HG03565 (cell line): ENCODE measurements around the gene EPG5.
"Not testable (repeated sequence)": the region's sequence is repeated elsewhere in the genome, so short reads cannot be mapped to it uniquely, and the experiment has no call there.

Source experiments
- ATAC-seq: cut with Tn5 transposase; IDR thresholded peaks from one replicate; pipeline ENCODE4 v1.9.1; 2021; ENCODE audit warnings: mild to moderate bottlenecking, moderate library complexity; ENCODE audit not compliant: unreplicated experiment

EPG5 gene

DNA sequence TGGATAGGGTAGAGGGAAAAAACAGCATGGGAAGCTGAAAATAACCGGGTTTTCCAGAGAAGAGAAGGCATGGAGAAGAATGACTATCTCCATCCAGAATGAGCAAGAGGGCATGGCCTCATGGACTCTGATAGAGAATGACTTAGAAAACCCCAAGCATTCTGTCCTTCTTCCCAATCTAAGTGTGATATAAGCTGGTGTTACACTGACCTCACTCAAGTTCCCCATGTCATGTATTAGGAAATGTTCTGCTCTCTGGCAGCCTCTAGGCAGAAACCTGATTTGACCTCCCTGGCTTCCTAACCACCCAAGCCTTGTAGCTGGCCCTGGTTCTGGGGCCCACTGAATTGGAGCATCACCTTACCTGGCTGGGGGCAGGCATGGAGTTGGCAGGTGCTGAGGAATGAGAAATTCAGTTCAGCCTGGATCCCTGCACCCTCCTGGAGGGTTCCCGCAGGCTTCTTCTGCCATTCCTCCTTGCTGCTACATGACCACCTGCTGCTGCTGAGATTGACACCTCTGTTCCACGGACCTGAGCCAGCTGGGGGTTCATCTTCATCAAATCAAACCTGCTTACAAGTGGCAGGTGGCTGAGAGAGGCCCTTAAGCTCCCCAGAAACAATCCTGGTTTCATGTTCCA, 146.9 kb downstream of the EPG5 start:
- ATAC-seq, result no peak

GRCh38 chr18:45818765-45819164, 148.4 kb downstream of the EPG5 start:
- not testable (repeated sequence) for ATAC-seq

- no peak for ATAC-seq
Measured at GRCh38 chr18:45817543-45817942, 149.6 kb downstream of the EPG5 start.

- not testable (repeated sequence) for ATAC-seq
Measured at GRCh38 chr18:45814733-45815132, 152.4 kb downstream of the EPG5 start.

DNA sequence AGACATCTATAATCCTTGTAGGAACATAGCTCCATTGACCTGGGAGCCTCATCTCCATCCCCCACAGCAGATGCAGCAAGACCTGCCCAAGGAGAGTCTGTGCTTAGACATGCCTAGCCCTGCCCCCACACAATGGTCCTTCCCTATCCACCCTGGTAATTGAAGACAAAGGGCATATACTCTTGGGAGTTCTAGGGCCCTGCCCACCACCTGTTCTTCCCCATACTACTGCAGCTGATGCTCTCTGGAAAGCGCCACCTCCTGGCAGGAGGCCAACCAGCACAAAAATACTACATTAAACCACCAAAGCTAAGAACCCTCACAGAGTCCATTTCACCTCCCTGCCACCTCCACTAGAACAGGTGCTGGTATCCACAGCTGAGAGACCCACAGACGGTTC, 160.0 kb downstream of the EPG5 start:
- not testable (repeated sequence) for ATAC-seq

DNA sequence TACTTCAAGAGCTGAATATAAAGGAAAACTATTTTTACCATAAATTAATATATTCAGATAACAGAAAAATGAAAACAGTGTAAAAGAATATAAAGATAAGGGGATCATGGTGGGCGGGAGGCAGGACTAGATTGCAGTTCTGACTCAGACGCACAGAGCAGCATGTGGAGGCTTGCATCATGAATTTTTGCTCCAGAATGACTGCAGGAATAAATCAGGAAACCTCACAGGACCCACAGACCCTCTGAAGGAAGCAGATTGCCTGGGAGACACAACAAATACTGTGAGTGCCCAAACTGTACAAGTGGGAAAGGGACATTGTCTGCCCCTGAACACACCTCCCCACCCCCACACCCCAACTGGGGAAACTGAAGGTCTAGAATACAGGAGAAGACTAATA, 160.9 kb downstream of the EPG5 start:
- ATAC-seq, result no peak

GRCh38 chr18:45805551-45805950, 161.6 kb downstream of the EPG5 start:
- no peak for ATAC-seq

GRCh38 chr18:45802814-45803492, 164.2 kb downstream of the EPG5 start:
- no peak for ATAC-seq

GRCh38 chr18:45801416-45802004, 165.6 kb downstream of the EPG5 start:
- ATAC-seq, result no peak
